Measurements from ENCODE around the gene MSH6.
"Not testable (repeated sequence)": the region's sequence is repeated elsewhere in the genome, so short reads cannot be mapped to it uniquely, and the experiment has no call there.

The MSH6 gene

GRCh38 chr2:47838249-47838648 is 55.3 kb downstream of the MSH6 start:
- DNase-seq = no peak

GRCh38 chr2:47838686-47839085 is 55.7 kb downstream of the MSH6 start:
- no peak for DNase-seq

GRCh38 chr2:47842846-47843245 is 59.9 kb downstream of the MSH6 start:
- DNase-seq = no peak

GRCh38 chr2:47843407-47843806 is 60.5 kb downstream of the MSH6 start:
- no peak for DNase-seq

- DNase-seq = no peak
Measured at GRCh38 chr2:47844162-47844561, 61.2 kb downstream of the MSH6 start.

- DNase-seq = no peak
Measured at GRCh38 chr2:47849368-47849767, 66.4 kb downstream of the MSH6 start.

GRCh38 chr2:47850198-47850597 is 67.3 kb downstream of the MSH6 start:
- no peak for DNase-seq

- DNase-seq = not testable (repeated sequence)
Measured at GRCh38 chr2:47853067-47853777, 70.3 kb downstream of the MSH6 start.
